Activated CD4-positive, alpha-beta memory T cell treated with anti-CD3 and anti-CD28 coated beads, Interleukin-2, amount 10 ng/mL, durations not matched to agents 7 days and 5 days (primary cell): Measurements from ENCODE around the gene FGF19. TPM values are rescaled to one million over a fixed set of nuclear protein-coding genes. Genes with fewer than 3 reads are reported as not detected.

Source experiments
- CTCF ChIA-PET: fragments of 350-600 bp; sonication (Branson Sonifier 250); formaldehyde crosslinking; loops from one replicate; lab custom pipeline; 2021; ENCODE audit warnings: antibody characterized with exemption, inconsistent platforms; lab: Charles Lee
- POLR2A ChIA-PET: fragments of 350-600 bp; sonication (Branson Sonifier 250); formaldehyde crosslinking; loops from one replicate; lab custom pipeline; 2021; ENCODE audit warnings: antibody characterized with exemption; lab: Charles Lee
- DNase-seq: peaks from one replicate; pipeline ENCODE4 v3.0.0-alpha.2; 2020
- H3K27ac Mint-ChIP-seq: one replicate; pipeline ENCODE4 v1.8.0; 2021; ENCODE audit warnings: mild to moderate bottlenecking, mixed read lengths
- H3K27me3 Mint-ChIP-seq: one replicate; pipeline ENCODE4 v1.8.0; 2021; ENCODE audit warnings: mixed read lengths
- H3K36me3 Mint-ChIP-seq: one replicate; pipeline ENCODE4 v1.8.0; 2021; ENCODE audit warnings: low read depth, mixed read lengths
- H3K4me1 Mint-ChIP-seq: one replicate; pipeline ENCODE4 v1.8.0; 2021; ENCODE audit warnings: mixed read lengths
- H3K4me3 Mint-ChIP-seq: one replicate; pipeline ENCODE4 v1.8.0; 2021; ENCODE audit warnings: mild to moderate bottlenecking, mixed read lengths
- H3K9me3 Mint-ChIP-seq: one replicate; pipeline ENCODE4 v1.8.0; 2021; ENCODE audit warnings: mixed read lengths
- total RNA-seq, 2 experiments: library from RNA; stranded (reverse); gene quantifications; one replicate each; pipeline ENCODE4 v1.2.3, GENCODE V29; 2021

FGF19 gene
- total RNA-seq, 2 experiments from 2014 or later = not detected

DNA sequence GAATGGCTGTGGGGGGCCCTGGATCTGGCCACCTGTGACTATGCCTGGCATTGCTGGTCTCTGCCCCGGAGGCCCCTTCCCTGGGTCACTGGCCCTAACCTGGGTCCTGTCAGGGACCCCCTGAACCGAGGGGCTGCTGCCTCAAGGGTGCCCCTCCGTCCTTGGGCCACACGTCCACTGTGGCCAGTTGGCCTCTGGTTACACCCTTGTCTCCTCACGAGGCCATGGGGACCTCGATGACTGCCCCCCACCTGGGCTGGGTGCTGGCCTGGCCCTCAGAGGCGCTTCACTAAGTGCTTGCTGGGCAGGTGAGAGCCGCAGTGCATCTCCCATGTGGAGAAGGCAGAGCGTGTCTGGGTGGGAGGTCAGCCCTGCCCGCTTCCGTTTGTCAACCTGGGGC lies 27.3 kb upstream of the FGF19 start:
- Mint-ChIP-seq H3K4me1 (no peaks in the 10 kb centered on the region), H3K27ac (no peak overlapping the region), H3K4me3 (no peak overlapping the region), H3K27me3 (peaks cover 4% of the 10 kb centered on the region), H3K36me3 (no peaks in the 10 kb centered on the region), H3K9me3 (peaks cover 4% of the 10 kb centered on the region)
- ChIA-PET POLR2A (no interaction called here), CTCF (no interaction called here)
- no peak for DNase-seq

- Mint-ChIP-seq H3K4me1 (no peaks in the 10 kb centered on the region), H3K9me3 (peaks cover 4% of the 10 kb centered on the region), H3K36me3 (no peaks in the 10 kb centered on the region), H3K4me3 (no peak overlapping the region), H3K27ac (no peak overlapping the region), H3K27me3 (peaks cover 7% of the 10 kb centered on the region)
- DNase-seq = no peak
- ChIA-PET CTCF (no interaction called here), POLR2A (no interaction called here)
These were observed 26.7 kb upstream of the FGF19 start for GRCh38 chr11:69730500-69730899.

DNA sequence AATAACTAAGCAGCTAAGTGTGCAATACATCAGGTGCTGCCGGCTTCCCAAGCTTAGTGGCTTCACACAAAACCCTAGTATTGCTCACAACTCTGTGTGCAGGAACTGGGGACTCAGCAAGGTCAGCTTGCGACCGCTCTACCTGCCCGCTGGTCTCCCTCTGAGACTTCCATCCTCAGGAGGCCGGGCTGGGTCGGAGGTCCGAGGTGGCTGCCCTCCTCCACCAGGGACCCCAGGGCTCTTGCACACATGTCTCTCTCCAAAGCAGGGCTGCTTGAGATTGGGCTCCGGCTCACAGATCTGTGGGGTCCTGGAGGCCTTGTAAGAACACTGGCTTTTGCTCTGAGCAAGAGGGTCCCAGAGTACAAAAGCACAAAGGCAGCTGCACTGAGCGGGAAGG lies 25.4 kb upstream of the FGF19 start:
- peaks cover 14% of the 10 kb centered on the region for H3K27me3 Mint-ChIP-seq
- H3K36me3 Mint-ChIP-seq = no peaks in the 10 kb centered on the region
- no peaks in the 10 kb centered on the region for H3K4me1 Mint-ChIP-seq
- no peaks in the 10 kb centered on the region for H3K9me3 Mint-ChIP-seq
- CTCF ChIA-PET = no interaction called here
- no peak overlapping the region for H3K27ac Mint-ChIP-seq
- POLR2A ChIA-PET = no interaction called here
- DNase-seq = no peak
- H3K4me3 Mint-ChIP-seq = no peak overlapping the region

DNA sequence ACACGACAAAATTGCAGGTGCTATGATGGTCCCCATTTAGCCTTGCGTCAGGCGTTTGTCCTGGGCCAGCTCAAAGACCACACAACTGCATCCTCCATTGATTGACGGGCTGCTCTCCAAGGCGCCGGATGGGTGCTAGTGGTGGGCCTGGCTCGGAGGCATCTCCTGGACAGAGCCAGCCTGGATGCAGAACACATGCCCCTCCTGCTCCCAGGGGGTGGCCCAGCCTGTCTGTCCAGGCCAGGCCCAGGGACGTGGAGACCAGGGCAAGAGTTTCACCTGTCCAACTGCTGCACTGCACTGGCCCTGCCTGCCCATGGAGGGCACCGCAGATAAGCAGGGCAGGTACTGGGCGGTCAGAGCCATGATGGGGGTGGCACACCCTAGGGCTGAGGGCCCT lies 23.4 kb upstream of the FGF19 start:
- no peak overlapping the region for H3K4me3 Mint-ChIP-seq
- peaks cover 19% of the 10 kb centered on the region for H3K27me3 Mint-ChIP-seq
- POLR2A ChIA-PET = no interaction called here
- no peaks in the 10 kb centered on the region for H3K36me3 Mint-ChIP-seq
- H3K4me1 Mint-ChIP-seq = no peaks in the 10 kb centered on the region
- CTCF ChIA-PET = no interaction called here
- H3K9me3 Mint-ChIP-seq = no peaks in the 10 kb centered on the region
- DNase-seq = no peak
- H3K27ac Mint-ChIP-seq = no peak overlapping the region

DNA sequence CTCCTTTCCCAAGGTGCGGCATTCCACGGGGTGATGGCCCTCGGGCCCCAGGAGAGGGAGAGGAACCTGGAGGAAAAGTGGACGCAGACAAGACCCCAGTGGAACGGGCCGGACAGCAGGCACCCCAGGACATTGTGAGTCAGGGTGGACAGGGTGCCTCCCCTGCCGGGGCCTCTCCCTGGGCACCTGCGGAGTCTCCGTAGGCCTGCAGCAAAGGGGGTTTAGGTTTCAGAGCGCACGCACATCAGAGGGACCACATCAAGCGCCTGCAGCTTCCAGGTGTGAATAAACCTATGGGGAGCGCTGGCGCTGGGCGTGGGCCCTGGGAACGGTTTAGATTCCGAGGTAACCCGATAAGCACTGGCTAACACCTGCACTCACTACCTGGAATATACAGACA lies 22.7 kb upstream of the FGF19 start:
- H3K27ac Mint-ChIP-seq = no peak overlapping the region
- POLR2A ChIA-PET = no interaction called here
- H3K4me1 Mint-ChIP-seq = no peaks in the 10 kb centered on the region
- H3K27me3 Mint-ChIP-seq = peaks cover 21% of the 10 kb centered on the region
- CTCF ChIA-PET = no interaction called here
- no peaks in the 10 kb centered on the region for H3K9me3 Mint-ChIP-seq
- no peak for DNase-seq
- H3K36me3 Mint-ChIP-seq = no peaks in the 10 kb centered on the region
- no peak overlapping the region for H3K4me3 Mint-ChIP-seq

DNA sequence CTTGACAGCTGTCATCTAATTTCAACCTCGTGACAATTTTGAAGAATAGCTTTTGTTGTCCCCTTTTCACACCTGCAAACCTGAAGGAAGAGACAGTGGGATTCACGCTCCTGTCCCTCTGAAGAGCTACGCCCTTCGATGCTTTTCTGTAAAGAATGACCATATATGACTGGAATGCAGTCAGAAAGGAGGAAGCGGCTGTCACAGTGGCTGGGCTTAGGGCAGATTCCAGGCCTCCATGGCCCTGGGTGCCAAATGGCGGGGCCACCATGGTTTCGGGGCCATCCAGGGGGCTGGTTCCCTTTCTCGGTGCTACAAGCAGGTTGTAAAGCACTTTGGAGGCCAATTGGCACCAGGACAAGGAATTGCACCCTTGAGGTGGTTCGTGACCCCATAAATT lies 22.2 kb upstream of the FGF19 start:
- H3K9me3 Mint-ChIP-seq = no peaks in the 10 kb centered on the region
- H3K27me3 Mint-ChIP-seq = peaks cover 24% of the 10 kb centered on the region
- no peaks in the 10 kb centered on the region for H3K36me3 Mint-ChIP-seq
- ChIA-PET POLR2A (no interaction called here), CTCF (no interaction called here)
- no peak overlapping the region for H3K4me3 Mint-ChIP-seq
- DNase-seq = no peak
- H3K27ac Mint-ChIP-seq = no peak overlapping the region
- H3K4me1 Mint-ChIP-seq = no peaks in the 10 kb centered on the region

DNA sequence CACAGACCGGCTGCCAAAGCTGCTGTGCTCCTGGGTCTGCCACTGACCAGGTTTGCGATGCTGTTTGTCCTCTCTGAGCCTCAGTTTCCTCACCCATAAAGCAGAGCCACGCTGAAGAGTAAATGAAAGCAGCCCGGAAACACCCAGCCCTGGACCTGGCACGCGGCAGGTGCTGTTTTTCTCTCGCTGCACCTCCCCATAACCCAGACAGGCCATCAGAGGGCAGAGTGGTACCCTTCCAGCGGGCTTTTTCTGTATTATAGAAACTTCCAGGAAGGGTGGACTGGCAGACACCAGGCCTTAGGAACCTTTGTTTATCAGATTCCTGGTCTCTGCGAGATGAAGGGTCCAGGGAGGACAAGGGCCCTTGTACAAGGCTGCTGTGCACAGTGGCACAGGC lies 17.9 kb upstream of the FGF19 start:
- Mint-ChIP-seq H3K36me3 (no peaks in the 10 kb centered on the region), H3K9me3 (no peaks in the 10 kb centered on the region), H3K4me1 (no peaks in the 10 kb centered on the region), H3K27ac (no peak overlapping the region), H3K27me3 (peaks cover 37% of the 10 kb centered on the region), H3K4me3 (no peak overlapping the region)
- DNase-seq = no peak
- ChIA-PET POLR2A (no interaction called here), CTCF (interaction anchor here (0.6 kb wide), 1 partner anchor 12 kb away, joined by 3 read pairs; no protein-coding TSS in a partner anchor)

- H3K9me3 Mint-ChIP-seq = no peaks in the 10 kb centered on the region
- no peak for DNase-seq
- H3K36me3 Mint-ChIP-seq = no peaks in the 10 kb centered on the region
- H3K27me3 Mint-ChIP-seq = peaks cover 35% of the 10 kb centered on the region
- no peak overlapping the region for H3K4me3 Mint-ChIP-seq
- POLR2A ChIA-PET = no interaction called here
- H3K4me1 Mint-ChIP-seq = no peaks in the 10 kb centered on the region
- CTCF ChIA-PET = interaction anchor here (0.6 kb wide), 1 partner anchor 11 kb away, joined by 3 read pairs; no protein-coding TSS in a partner anchor
- no peak overlapping the region for H3K27ac Mint-ChIP-seq
These were observed 17.3 kb upstream of the FGF19 start for GRCh38 chr11:69721106-69721505.

DNA sequence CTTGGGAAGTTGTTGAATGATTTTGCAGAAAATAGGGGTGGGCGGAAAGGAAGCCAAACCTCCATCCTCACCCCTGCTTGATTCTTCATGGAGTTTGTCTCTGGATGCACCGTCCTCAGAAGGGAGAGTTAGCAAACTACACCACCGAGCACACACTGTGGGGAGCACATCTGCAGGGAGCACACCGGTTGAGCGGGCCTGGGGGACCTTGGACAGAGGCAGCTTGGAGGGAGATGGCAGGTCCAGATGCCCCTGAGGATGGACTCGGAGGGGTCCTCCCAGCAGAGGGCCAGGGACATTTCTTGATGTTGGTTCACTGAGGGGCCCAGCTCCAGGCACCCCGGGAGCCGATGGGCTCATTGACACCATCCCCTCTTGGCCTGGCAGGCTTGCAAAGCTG lies 15.1 kb upstream of the FGF19 start:
- Mint-ChIP-seq H3K27ac (no peak overlapping the region), H3K36me3 (no peaks in the 10 kb centered on the region), H3K4me3 (no peak overlapping the region), H3K9me3 (no peaks in the 10 kb centered on the region), H3K27me3 (peaks cover 25% of the 10 kb centered on the region), H3K4me1 (no peaks in the 10 kb centered on the region)
- ChIA-PET CTCF (no interaction called here), POLR2A (no interaction called here)
- DNase-seq = no peak

- H3K9me3 Mint-ChIP-seq = no peaks in the 10 kb centered on the region
- no peak overlapping the region for H3K4me3 Mint-ChIP-seq
- ChIA-PET CTCF (no interaction called here), POLR2A (no interaction called here)
- no peak for DNase-seq
- H3K27me3 Mint-ChIP-seq = peaks cover 25% of the 10 kb centered on the region
- no peaks in the 10 kb centered on the region for H3K4me1 Mint-ChIP-seq
- H3K27ac Mint-ChIP-seq = no peak overlapping the region
- no peaks in the 10 kb centered on the region for H3K36me3 Mint-ChIP-seq
These were observed 14.3 kb upstream of the FGF19 start for GRCh38 chr11:69718147-69718546.

- no peak for DNase-seq
- ChIA-PET CTCF (no interaction called here), POLR2A (no interaction called here)
- no peaks in the 10 kb centered on the region for H3K36me3 Mint-ChIP-seq
- no peak overlapping the region for H3K27ac Mint-ChIP-seq
- no peak overlapping the region for H3K4me3 Mint-ChIP-seq
- peaks cover 3% of the 10 kb centered on the region for H3K4me1 Mint-ChIP-seq
- H3K27me3 Mint-ChIP-seq = peaks cover 20% of the 10 kb centered on the region
- H3K9me3 Mint-ChIP-seq = no peaks in the 10 kb centered on the region
These were observed 13.3 kb upstream of the FGF19 start for GRCh38 chr11:69716891-69717747.

DNA sequence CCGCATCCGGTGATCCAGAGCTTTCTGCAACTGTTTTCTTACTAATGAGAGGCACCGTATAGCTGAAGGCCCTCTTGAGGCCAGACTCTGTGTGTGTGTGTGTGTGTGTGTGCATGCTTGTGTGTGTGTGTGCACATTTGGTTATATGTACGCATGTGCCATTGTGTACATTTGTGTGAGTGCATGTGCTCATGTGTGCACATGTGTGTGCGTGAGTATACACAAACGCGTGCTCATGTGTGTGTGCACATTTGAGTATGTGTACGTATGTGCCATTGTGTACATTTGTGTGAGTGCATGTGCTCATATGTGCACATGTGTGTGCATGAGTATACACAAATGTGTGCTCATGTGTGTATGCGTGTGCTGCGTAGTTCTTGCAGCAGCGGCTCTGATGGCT lies 12.3 kb upstream of the FGF19 start:
- ChIA-PET POLR2A (no interaction called here), CTCF (no interaction called here)
- Mint-ChIP-seq H3K27me3 (peaks cover 16% of the 10 kb centered on the region), H3K4me1 (peaks cover 9% of the 10 kb centered on the region), H3K4me3 (no peak overlapping the region), H3K9me3 (no peaks in the 10 kb centered on the region), H3K27ac (no peak overlapping the region), H3K36me3 (no peaks in the 10 kb centered on the region)
- no peak for DNase-seq

DNA sequence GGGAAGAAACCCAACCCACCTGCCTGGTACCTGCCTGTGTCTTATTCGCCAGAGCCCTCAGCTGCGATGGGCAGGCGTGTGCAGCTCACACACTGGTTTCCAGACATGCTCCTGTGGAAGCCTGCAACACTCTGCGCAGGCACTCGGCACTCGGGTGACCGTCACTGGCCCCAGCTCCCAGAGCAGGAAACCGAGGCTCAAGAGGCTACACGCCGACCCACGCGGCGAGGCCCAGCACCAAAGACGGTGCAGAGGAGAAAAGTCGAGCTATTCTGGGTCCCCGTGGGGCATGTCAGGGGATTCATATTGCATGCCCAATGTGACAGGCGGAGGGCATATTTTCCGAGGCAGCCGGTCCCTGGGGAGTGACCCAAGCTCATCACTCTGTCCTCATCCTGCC lies 11.6 kb upstream of the FGF19 start:
- Mint-ChIP-seq H3K36me3 (no peaks in the 10 kb centered on the region), H3K27me3 (peaks cover 12% of the 10 kb centered on the region), H3K27ac (no peak overlapping the region), H3K4me1 (peaks cover 11% of the 10 kb centered on the region), H3K9me3 (no peaks in the 10 kb centered on the region), H3K4me3 (no peak overlapping the region)
- DNase-seq = no peak
- ChIA-PET POLR2A (no interaction called here), CTCF (no interaction called here)
